GM12872 (cell line): ENCODE results near the gene ABT1.

Experiments used
- TF ChIP-seq, protein P1 (sequence below): IDR thresholded peaks from 3 replicates; pipeline ENCODE4 v1.5.1; 2011; ENCODE audit warnings: low read depth, mild to moderate bottlenecking, low read length, moderate library complexity; ENCODE audit not compliant: insufficient read depth

ABT1 gene

DNA sequence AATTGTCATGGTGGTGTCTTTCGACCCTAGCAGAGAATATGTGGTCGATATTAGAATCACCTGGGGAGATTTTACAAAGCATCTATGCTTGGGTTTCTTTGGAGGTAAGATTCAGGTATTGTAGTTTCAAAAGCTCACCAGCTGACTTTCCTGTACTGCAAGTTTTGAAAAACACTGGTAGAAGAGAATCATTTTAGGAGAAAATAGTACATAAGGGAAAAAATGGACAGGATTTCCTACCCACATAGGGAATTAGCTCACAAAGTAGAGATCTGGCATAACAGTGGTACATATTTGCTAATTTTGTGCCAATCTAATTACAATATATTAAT lies 27.4 kb upstream of the ABT1 start:
- TF ChIP-seq, protein P1, sequence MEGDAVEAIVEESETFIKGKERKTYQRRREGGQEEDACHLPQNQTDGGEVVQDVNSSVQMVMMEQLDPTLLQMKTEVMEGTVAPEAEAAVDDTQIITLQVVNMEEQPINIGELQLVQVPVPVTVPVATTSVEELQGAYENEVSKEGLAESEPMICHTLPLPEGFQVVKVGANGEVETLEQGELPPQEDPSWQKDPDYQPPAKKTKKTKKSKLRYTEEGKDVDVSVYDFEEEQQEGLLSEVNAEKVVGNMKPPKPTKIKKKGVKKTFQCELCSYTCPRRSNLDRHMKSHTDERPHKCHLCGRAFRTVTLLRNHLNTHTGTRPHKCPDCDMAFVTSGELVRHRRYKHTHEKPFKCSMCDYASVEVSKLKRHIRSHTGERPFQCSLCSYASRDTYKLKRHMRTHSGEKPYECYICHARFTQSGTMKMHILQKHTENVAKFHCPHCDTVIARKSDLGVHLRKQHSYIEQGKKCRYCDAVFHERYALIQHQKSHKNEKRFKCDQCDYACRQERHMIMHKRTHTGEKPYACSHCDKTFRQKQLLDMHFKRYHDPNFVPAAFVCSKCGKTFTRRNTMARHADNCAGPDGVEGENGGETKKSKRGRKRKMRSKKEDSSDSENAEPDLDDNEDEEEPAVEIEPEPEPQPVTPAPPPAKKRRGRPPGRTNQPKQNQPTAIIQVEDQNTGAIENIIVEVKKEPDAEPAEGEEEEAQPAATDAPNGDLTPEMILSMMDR = no peak

DNA sequence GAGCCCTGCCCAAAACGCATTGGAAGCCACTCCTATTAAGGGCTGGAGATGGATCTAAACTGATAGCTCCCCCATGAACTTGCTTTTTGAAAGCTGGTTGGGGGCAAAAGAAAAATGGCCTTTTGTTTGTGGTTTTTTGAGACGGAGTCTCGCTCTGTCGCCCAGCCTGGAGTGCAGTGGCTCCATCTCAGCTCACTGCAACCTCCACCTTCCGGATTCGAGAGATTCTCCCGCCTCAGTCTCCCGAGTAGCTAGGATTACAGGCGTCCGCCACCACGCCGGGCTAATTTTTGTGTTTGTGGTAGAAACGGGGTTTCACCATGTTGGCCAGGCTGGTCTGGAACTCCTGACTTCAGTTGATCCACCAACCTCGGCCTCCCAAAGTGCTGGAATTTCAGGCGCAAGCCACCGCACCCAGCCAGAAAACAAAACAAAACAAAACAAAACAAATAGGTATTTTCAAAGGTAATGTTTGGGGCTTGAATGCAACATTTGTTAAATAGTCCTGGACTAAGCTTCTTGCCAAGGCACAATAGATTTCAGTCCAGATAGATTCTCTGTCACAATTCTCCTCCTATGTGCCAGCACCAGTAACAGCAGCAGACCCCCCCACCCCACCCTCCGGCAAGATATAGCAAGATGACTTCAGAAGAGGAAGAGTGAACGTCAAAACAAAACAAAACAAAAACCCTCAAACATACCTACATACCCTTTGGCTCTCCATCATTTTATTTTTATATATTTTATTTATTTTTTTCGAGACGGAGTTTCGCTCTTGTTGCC lies 26.5 kb upstream of the ABT1 start:
- TF ChIP-seq, protein P1 = no peak

DNA sequence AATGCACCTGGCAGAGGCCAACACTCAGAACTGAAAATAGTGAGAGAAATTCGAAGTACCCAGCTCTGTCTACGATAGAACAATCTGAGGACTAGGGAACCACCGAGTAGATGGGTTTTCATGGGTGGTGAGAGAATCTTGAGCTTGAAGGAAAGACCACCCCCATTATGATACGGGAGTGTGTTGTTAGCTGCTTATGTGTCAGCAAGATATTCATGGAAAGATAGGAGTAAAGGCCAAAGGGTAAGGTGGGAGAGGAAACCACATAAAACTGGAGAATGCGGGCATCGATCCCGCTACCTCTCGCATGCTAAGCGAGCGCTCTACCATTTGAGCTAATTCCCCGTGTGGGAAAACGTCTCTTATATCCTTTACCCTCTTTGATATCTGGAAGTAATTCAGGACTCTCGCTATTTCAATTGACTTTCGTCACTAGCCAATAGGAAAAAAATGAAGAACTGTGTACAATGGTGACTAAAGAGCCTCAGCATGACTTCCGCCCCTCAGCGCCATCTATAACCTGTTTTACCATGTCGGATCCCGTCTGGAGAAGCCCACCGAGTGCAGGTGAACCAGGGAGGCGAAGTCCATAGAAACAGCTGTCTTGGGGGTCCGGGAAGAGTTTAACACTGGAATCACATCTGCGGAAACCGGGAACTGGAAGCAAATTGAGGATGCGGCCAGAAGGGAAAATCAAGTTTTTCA lies 25.0 kb upstream of the ABT1 start:
- TF ChIP-seq, protein P1 = no peak

DNA sequence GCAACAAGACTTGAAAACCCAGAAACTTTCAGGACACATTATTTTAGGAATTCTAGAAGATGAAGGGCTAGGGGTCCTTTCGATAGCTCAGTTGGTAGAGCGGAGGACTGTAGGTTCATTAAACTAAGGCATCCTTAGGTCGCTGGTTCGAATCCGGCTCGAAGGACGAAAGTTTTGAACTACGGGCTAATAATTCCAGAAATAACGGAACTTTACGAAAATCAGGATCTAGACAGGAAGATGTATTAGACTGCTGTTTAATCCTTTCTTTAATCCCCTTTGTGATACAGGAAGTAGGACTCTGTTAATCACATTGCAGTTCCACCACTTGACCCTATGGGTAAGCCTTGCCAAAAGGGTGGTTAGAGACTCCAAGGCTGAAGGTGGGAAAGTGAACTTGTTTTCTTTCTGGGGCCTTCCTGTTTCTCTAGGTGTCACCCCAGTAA lies 21.2 kb upstream of the ABT1 start:
- TF ChIP-seq, protein P1 = no peak

DNA sequence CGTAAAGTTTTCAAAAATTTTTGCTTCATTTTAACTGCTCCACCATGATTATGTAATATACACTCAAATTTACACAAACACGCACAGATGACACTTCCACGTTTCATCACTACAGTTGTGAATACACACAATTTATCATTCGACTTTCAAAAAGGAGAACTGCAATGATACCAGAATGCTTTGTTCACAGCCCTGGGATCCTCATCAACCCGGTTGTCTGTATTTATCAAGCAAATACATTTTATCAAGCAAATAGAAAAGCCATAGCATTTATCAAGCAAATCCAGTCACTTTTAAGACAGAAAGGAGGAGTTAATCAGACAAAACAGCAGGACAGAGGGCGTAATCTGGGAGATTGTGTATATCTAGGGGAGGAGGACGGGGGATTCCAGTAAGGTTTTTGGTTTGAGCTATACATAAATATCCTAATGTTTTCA lies 20.3 kb upstream of the ABT1 start:
- TF ChIP-seq, protein P1 = no peak

DNA sequence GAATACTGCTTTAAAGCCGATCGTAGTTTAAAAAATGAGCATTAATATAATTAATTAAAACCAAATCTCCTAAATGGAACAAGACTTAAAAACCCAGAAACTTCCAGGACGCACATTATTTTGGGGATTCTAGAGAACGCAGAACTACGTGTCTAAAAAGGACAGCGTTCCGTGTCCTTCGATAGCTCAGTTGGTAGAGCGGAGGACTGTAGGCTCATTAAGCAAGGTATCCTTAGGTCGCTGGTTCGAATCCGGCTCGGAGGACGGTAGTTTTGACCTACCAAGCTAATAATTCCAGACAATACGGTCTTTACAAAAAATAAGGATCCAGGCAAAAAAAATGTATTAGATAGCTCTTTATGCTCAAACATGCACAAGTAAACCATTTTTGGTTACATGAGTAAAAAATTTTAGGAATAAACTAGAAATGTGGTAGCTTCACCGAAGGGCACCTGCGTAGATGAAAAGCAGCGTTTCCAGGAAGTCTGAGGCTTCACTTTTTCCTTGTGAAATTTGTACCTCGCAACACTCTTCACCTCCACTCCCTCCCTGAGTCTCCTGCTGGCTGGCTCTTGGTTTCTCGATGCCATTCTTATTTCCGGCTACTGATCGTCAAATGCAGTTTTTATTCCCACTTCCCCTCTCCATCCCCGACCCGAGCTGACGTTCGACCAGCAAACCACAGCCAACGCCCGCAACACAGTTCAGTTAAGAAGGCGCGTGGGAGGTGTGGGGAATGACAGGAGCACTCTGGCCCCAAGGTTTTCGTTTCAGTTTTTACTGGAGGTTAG lies 19.6 kb upstream of the ABT1 start:
- TF ChIP-seq, protein P1 = no peak

DNA sequence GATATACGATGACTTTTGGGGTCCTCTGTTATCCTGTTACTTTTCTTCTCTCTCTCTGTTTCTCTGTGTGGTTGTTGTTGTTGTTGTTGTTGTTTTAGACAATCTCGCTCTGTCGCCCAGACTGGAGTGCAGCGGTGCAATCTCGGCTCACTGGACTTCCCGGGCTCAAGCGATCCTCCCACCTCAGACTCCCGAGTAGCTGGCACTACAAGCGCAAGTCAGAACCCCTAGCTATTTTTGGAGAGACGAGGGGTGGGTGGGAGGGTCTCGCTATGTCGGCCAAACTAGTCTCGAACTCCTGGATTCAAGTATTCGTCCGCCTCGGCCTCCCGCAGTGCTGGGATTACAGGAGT lies 19.1 kb upstream of the ABT1 start:
- TF ChIP-seq, protein P1 = no peak
